IMR-90 (cell line): ENCODE data around the gene CDC25B. TPM values are rescaled to one million over a fixed set of nuclear protein-coding genes. Genes with fewer than 3 reads are reported as not detected.

Experiments used
- ATAC-seq: fragments of 200-7000 bp; cut with Tn5 transposase; 2 replicates; pipeline ENCODE4 v1.9.1; 2020; ENCODE audit warnings: low read depth, mild to moderate bottlenecking, moderate library complexity
- BruUV-seq: library from RNA; stranded (reverse); fragments of 400-500 nt; replicated peaks from 2 replicates; lab custom pipeline; 2021; lab: Mats Ljungman, UMichigan
- CTCF ChIA-PET: fragments of 300-600 bp; formaldehyde crosslinking; extraction: SDS; loops from one replicate; lab custom pipeline; 2021; ENCODE audit warnings: antibody characterized with exemption; lab: Yijun Ruan, JAX
- POLR2A ChIA-PET: fragments of 300-600 bp; sonication (Branson Sonifier 250); formaldehyde crosslinking; loops from one replicate; lab custom pipeline; 2022; ENCODE audit warnings: antibody characterized with exemption; ENCODE audit not compliant: unreplicated experiment; lab: Charles Lee
- DNase-seq: peaks from one replicate; pipeline ENCODE4 v3.0.0; 2013
- H2AFZ ChIP-seq: replicated peaks from 2 replicates; pipeline ENCODE3; 2013; ENCODE audit warnings: low read length, mild to moderate bottlenecking; ENCODE audit not compliant: poor library complexity
- H2AK5ac ChIP-seq: 2 replicates; pipeline ENCODE4 v1.6.1; 2013; ENCODE audit warnings: low read depth, low read length, inconsistent platforms
- H2AK9ac ChIP-seq: replicated peaks from 2 replicates; pipeline ENCODE3; 2013; ENCODE audit warnings: mild to moderate bottlenecking, low read depth, low read length, moderate library complexity; ENCODE audit not compliant: poor library complexity
- H2BK120ac ChIP-seq: 2 replicates; pipeline ENCODE4 v1.6.1; 2013; ENCODE audit warnings: low read depth, low read length, inconsistent platforms
- H2BK15ac ChIP-seq: 3 replicates; pipeline ENCODE4 v1.6.1; 2013; ENCODE audit warnings: low read depth, low read length, inconsistent platforms
- H2BK20ac ChIP-seq: 2 replicates; pipeline ENCODE4 v1.6.1; 2013; ENCODE audit warnings: low read depth, mild to moderate bottlenecking, inconsistent platforms, low read length, moderate library complexity
- H2BK5ac ChIP-seq: 2 replicates; pipeline ENCODE4 v1.6.1; 2013; ENCODE audit warnings: mild to moderate bottlenecking, low read depth, low read length, inconsistent platforms; ENCODE audit not compliant: poor library complexity, severe bottlenecking
- H3K14ac ChIP-seq: replicated peaks from 2 replicates; pipeline ENCODE4 v1.6.1; 2013; ENCODE audit warnings: low read depth, low read length, inconsistent platforms
- H3K18ac ChIP-seq: 2 replicates; pipeline ENCODE4 v1.6.1; 2013; ENCODE audit warnings: low read depth, low read length, control low read depth
- H3K23ac ChIP-seq: 2 replicates; pipeline ENCODE4 v1.6.1; 2013; ENCODE audit warnings: low read depth, low read length, inconsistent platforms
- H3K27ac ChIP-seq: 2 replicates; pipeline ENCODE4 v1.5.1; 2013; ENCODE audit warnings: mild to moderate bottlenecking, control low read depth, low read length; ENCODE audit not compliant: insufficient read depth
- H3K27me3 ChIP-seq: 2 replicates; pipeline ENCODE4 v1.6.1; 2013; ENCODE audit warnings: low read length; ENCODE audit not compliant: control insufficient read depth, insufficient read depth
- H3K36me3 ChIP-seq: 2 replicates; pipeline ENCODE4 v1.6.1; 2013; ENCODE audit warnings: low read length, mixed read lengths; ENCODE audit not compliant: control insufficient read depth, insufficient read depth
- H3K4ac ChIP-seq: 2 replicates; pipeline ENCODE4 v1.6.1; 2013; ENCODE audit warnings: low read depth, low read length, inconsistent platforms
- H3K4me1 ChIP-seq: 2 replicates; pipeline ENCODE4 v1.6.1; 2013; ENCODE audit warnings: low read length, mixed read lengths; ENCODE audit not compliant: control insufficient read depth, insufficient read depth
- H3K4me2 ChIP-seq: 2 replicates; pipeline ENCODE4 v1.6.1; 2013; ENCODE audit warnings: low read depth, mild to moderate bottlenecking, control low read depth, low read length, moderate library complexity
- H3K4me3 ChIP-seq: 2 replicates; pipeline ENCODE4 v1.5.1; 2013; ENCODE audit warnings: low read depth, mild to moderate bottlenecking, control low read depth, low read length, moderate library complexity; ENCODE audit not compliant: insufficient read depth
- H3K56ac ChIP-seq: 2 replicates; pipeline ENCODE4 v1.6.1; 2013; ENCODE audit warnings: low read length, inconsistent platforms; ENCODE audit not compliant: insufficient read depth; ENCODE audit errors: extremely low read depth
- H3K79me1 ChIP-seq, 2 experiments: 2 replicates each; pipeline ENCODE4 v1.6.1; 2013; ENCODE audit warnings: low read length in 2 of 2, inconsistent platforms in 1 of 2, low read depth in 1 of 2
- H3K9ac ChIP-seq: 2 replicates; pipeline ENCODE4 v1.6.1; 2013; ENCODE audit warnings: low read depth, low read length, control low read depth
- H3K9me1 ChIP-seq: 2 replicates; pipeline ENCODE4 v1.6.1; 2013; ENCODE audit warnings: low read length, inconsistent platforms; ENCODE audit not compliant: insufficient read depth
- H3K9me3 ChIP-seq: 2 replicates; pipeline ENCODE4 v1.6.1; 2013; ENCODE audit warnings: low read length; ENCODE audit not compliant: control insufficient read depth, insufficient read depth
- H4K20me1 ChIP-seq: 2 replicates; pipeline ENCODE4 v1.6.1; 2013; ENCODE audit warnings: low read length, inconsistent platforms; ENCODE audit not compliant: insufficient read depth
- H4K5ac ChIP-seq: 2 replicates; pipeline ENCODE4 v1.6.1; 2013; ENCODE audit warnings: mild to moderate bottlenecking, low read depth, low read length, control low read depth
- H4K8ac ChIP-seq, 2 experiments: 2 replicates each; pipeline ENCODE4 v1.6.1; 2013; ENCODE audit warnings: low read depth in 2 of 2, low read length in 2 of 2, control low read depth in 1 of 2, inconsistent platforms in 1 of 2
- H4K91ac ChIP-seq: 2 replicates; pipeline ENCODE4 v1.6.1; 2013; ENCODE audit warnings: low read depth, low read length, inconsistent platforms; ENCODE audit not compliant: insufficient read depth
- BHLHE40 ChIP-seq: fragments of 150-350 bp; IDR thresholded peaks from 2 replicates; pipeline ENCODE4 v1.6.1; 2016; ENCODE audit warnings: mild to moderate bottlenecking, low read depth, low read length
- CEBPB ChIP-seq: IDR thresholded peaks from 2 replicates; pipeline ENCODE4 v1.6.1; 2012; ENCODE audit warnings: low read depth, low read length, improper control_type of control experiment
- CHD1 ChIP-seq: IDR thresholded peaks from 2 replicates; pipeline ENCODE4 v1.6.1; 2012; ENCODE audit warnings: low read depth, low read length, improper control_type of control experiment
- FOS ChIP-seq: fragments of 150-350 bp; IDR thresholded peaks from 2 replicates; pipeline ENCODE4 v1.6.1; 2016; ENCODE audit warnings: low read depth, low read length
- MAFK ChIP-seq: IDR thresholded peaks from 2 replicates; pipeline ENCODE4 v1.6.1; 2012; ENCODE audit warnings: low read depth, low read length, improper control_type of control experiment
- MXI1 ChIP-seq: IDR thresholded peaks from 2 replicates; pipeline ENCODE4 v1.6.1; 2012; ENCODE audit warnings: low read depth, mild to moderate bottlenecking, low read length, moderate library complexity, borderline replicate concordance
- NFE2L2 ChIP-seq: fragments of 150-350 bp; IDR thresholded peaks from 2 replicates; pipeline ENCODE4 v1.6.1; 2016; ENCODE audit warnings: low read depth, mild to moderate bottlenecking, low read length
- RAD21 ChIP-seq: IDR thresholded peaks from 2 replicates; pipeline ENCODE4 v1.6.1; 2012; ENCODE audit warnings: low read length, improper control_type of control experiment
- RCOR1 ChIP-seq: IDR thresholded peaks from 2 replicates; pipeline ENCODE4 v1.6.1; 2012; ENCODE audit warnings: mild to moderate bottlenecking, low read length, improper control_type of control experiment; ENCODE audit not compliant: insufficient replicate concordance
- RFX5 ChIP-seq: IDR thresholded peaks from 2 replicates; pipeline ENCODE4 v1.8.0; 2012; ENCODE audit warnings: low read depth, mild to moderate bottlenecking, low read length, moderate library complexity
- SMC3 ChIP-seq: fragments of 150-350 bp; IDR thresholded peaks from 2 replicates; pipeline ENCODE4 v1.6.1; 2016; ENCODE audit warnings: low read depth, mild to moderate bottlenecking, antibody characterized with exemption, low read length, moderate library complexity
- WGBS, 2 experiments: methylation state at CpG; one replicate each; pipeline versions ENCODE4 v1.1.5 to v1.1.7; 2013; ENCODE audit warnings: missing lambda C conversion rate in 2 of 2; ENCODE audit not compliant: insufficient read length in 1 of 2; ENCODE audit errors: extremely low coverage in 2 of 2; 5-methylcytosine and 5-hydroxymethylcytosine counted together
- dilution Hi-C: fragments of 300-500 bp; cut with HindIII; formaldehyde crosslinking; loops from one replicate; pipeline ENCODE4 v1.14.3; 2018; ENCODE audit warnings: low sequenced_read_pairs; ENCODE audit not compliant: unreplicated experiment
- in situ Hi-C: fragments of 300-500 bp; cut with MboI; formaldehyde crosslinking; loops from 3 replicates; pipeline ENCODE4 v1.14.3; 2019; ENCODE audit warnings: low sequenced_read_pairs, inconsistent platforms, mixed read lengths
- intact Hi-C: fragments of 100-400 bp; cut with micrococcal nuclease; formaldehyde crosslinking; loops from 2 replicates; pipeline ENCODE4 v1.10.0; 2022
- polyA plus RNA-seq, 3 experiments: library from polyadenylated mRNA; depleted of rRNA; stranded (reverse); fragments of >200 nt; gene quantifications; 2 replicates each; pipeline ENCODE4 v1.2.3, GENCODE V29; 2012; ENCODE audit warnings: low replicate concordance in 1 of 3
- total RNA-seq: library from RNA; depleted of rRNA; stranded (reverse); fragments of >200 nt; gene quantifications from 2 replicates; pipeline ENCODE4 v1.2.3, GENCODE V29; 2012
- TF ChIP-seq, protein P1 (sequence below): fragments of 150-350 bp; IDR thresholded peaks from 2 replicates; pipeline ENCODE4 v1.6.1; 2016; ENCODE audit warnings: low read depth, mild to moderate bottlenecking, low read length, moderate library complexity, borderline replicate concordance
- TF ChIP-seq, protein P2 (sequence below): conservative IDR thresholded peaks from 2 replicates; pipeline ENCODE4 v1.5.1; 2012; ENCODE audit warnings: mild to moderate bottlenecking, low read depth, low read length, improper control_type of control experiment
- TF ChIP-seq, protein P3 (sequence below): fragments of 150-350 bp; IDR thresholded peaks from 2 replicates; pipeline ENCODE4 v1.6.1; 2017; ENCODE audit warnings: mild to moderate bottlenecking, antibody characterized with exemption, low read length, low read depth

CDC25B gene
- total and polyA plus RNA-seq, 2 of the 4 experiments (the other 2 are of a cell fraction): 14.5 to 50.5 TPM

DNA sequence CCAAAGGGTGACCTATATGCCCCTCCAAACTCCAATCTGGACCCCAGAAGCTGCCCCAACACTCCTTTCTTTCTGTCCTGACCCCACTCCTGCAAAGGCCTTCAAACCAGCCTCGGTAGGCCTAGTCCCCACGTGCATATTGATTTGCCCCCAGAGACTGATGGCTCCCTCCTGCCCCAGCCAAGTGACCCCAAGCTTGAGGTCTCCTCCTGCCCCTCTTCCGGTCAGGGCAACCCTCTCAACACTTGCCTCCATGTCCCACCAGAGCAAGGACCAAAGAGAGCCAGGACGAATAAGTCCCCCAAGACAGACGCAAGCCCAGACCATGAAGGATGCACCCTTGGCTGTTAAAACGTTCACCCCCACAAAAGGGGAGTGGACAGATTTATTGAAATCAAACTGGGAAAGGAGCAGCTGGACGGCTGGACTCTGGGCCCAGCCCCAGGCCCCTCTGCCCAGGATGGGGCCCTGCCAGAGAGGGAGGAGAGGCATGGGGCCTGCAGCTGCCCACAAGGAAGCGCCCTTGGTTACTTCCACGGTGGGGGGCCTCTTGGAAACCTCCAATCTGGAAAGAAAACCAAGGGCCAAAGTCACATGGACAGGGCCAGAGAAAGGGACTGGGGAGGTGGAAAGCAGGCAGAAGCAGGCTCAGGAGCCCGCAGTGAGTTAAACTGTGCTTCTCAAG is 12.5 kb upstream of the CDC25B start:
- intact Hi-C loops (no loop called here), dilution Hi-C loops (no loop called here)
- CTCF ChIA-PET: no interaction called here
- TF ChIP-seq NFE2L2 (no peak), RAD21 (no peak), MAFK (no peak), CEBPB (no peak), BHLHE40 (no peak), MXI1 (no peak), FOS (no peak), SMC3 (no peak), CHD1 (no peak), RFX5 (no peak), RCOR1 (no peak)
- TF ChIP-seq, protein P1, sequence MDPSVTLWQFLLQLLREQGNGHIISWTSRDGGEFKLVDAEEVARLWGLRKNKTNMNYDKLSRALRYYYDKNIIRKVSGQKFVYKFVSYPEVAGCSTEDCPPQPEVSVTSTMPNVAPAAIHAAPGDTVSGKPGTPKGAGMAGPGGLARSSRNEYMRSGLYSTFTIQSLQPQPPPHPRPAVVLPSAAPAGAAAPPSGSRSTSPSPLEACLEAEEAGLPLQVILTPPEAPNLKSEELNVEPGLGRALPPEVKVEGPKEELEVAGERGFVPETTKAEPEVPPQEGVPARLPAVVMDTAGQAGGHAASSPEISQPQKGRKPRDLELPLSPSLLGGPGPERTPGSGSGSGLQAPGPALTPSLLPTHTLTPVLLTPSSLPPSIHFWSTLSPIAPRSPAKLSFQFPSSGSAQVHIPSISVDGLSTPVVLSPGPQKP: no peak
- TF ChIP-seq, protein P2, sequence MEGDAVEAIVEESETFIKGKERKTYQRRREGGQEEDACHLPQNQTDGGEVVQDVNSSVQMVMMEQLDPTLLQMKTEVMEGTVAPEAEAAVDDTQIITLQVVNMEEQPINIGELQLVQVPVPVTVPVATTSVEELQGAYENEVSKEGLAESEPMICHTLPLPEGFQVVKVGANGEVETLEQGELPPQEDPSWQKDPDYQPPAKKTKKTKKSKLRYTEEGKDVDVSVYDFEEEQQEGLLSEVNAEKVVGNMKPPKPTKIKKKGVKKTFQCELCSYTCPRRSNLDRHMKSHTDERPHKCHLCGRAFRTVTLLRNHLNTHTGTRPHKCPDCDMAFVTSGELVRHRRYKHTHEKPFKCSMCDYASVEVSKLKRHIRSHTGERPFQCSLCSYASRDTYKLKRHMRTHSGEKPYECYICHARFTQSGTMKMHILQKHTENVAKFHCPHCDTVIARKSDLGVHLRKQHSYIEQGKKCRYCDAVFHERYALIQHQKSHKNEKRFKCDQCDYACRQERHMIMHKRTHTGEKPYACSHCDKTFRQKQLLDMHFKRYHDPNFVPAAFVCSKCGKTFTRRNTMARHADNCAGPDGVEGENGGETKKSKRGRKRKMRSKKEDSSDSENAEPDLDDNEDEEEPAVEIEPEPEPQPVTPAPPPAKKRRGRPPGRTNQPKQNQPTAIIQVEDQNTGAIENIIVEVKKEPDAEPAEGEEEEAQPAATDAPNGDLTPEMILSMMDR: no peak
- TF ChIP-seq, protein P3, sequence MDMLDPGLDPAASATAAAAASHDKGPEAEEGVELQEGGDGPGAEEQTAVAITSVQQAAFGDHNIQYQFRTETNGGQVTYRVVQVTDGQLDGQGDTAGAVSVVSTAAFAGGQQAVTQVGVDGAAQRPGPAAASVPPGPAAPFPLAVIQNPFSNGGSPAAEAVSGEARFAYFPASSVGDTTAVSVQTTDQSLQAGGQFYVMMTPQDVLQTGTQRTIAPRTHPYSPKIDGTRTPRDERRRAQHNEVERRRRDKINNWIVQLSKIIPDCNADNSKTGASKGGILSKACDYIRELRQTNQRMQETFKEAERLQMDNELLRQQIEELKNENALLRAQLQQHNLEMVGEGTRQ: no peak

More for the DNA sequence above, 12.5 kb upstream of the CDC25B start:
- H3K18ac ChIP-seq: no peak overlapping the region
- no peak overlapping the region for H4K91ac ChIP-seq
- H3K4me2 ChIP-seq: peak overlapping the region; percentile 5; the same call in 1 of the 2 replicates
- no TSS peak for BruUV-seq
- H4K5ac ChIP-seq: no peak overlapping the region
- H2AK5ac ChIP-seq: no peak overlapping the region
- WGBS, 2 experiments: 81% methylated on average over 2 of the region's 10 CpGs; no CpG with 5 or more reads in 1 of the 2 experiments
- H2AFZ ChIP-seq: no peak overlapping the region
- H4K8ac ChIP-seq: no peak overlapping the region
- POLR2A ChIA-PET: interaction anchor here (0.5 kb wide), 2 partner anchors 51 to 68 kb away, joined by 3 to 5 read pairs; no protein-coding TSS in a partner anchor
- peak overlapping the region; percentile 20 for H2AK9ac ChIP-seq
- H3K9me1 ChIP-seq: peaks cover 12% of the 10 kb centered on the region
- H3K9me3 ChIP-seq: no peaks in the 10 kb centered on the region
- no peak overlapping the region for H3K27ac ChIP-seq
- H3K14ac ChIP-seq: no peak overlapping the region
- no peak for ATAC-seq
- H3K27me3 ChIP-seq: peaks cover 3% of the 10 kb centered on the region; the same call in 1 of the 2 replicates
- H3K79me1 ChIP-seq: peaks cover 7 to 40% of the 10 kb centered on the region in 2 experiments; a peak in 3 of 4 replicates
- peaks cover 50% of the 10 kb centered on the region for H4K20me1 ChIP-seq
- no peak overlapping the region for H3K9ac ChIP-seq
- peaks cover 11% of the 10 kb centered on the region for H3K36me3 ChIP-seq
- peaks cover 16% of the 10 kb centered on the region for H3K4me1 ChIP-seq
- no peak overlapping the region for H3K4me3 ChIP-seq
- H2BK5ac ChIP-seq: no peak overlapping the region
- H2BK20ac ChIP-seq: no peak overlapping the region
- no peak overlapping the region for H2BK15ac ChIP-seq
- peak overlapping the region; percentile 42; the same call in 1 of the 2 replicates for H3K23ac ChIP-seq
- in situ Hi-C loops: loop anchor here (10.0 kb wide), 1 partner anchor 301 kb away; no protein-coding TSS in a partner anchor
- no peak for DNase-seq
- no peak overlapping the region for H2BK120ac ChIP-seq
- H3K56ac ChIP-seq: no peak overlapping the region
- H3K4ac ChIP-seq: no peak overlapping the region
